Measurements from ENCODE around the gene FBXL4.

The FBXL4 gene

DNA sequence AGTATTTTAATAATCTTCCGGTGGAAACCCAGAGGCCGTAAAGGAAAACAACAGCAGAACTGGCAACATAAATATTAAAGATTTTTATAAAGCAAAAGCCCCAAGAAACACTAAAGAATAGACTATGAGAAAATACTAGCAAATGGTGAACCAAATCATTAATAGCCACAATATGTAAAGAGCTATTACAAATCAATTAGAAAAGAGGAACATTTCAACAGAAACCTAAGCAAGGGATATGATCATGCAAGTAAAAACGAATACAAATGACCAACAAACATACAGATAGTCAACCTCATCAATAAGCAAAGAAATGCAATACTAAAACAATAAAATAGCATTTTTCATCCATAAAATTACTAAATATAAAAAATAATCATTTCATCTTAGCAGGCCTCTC, 3.6 kb downstream of the FBXL4 start:
- CTCF ChIA-PET = no interaction called here
- TF ChIP-seq, protein P1, sequence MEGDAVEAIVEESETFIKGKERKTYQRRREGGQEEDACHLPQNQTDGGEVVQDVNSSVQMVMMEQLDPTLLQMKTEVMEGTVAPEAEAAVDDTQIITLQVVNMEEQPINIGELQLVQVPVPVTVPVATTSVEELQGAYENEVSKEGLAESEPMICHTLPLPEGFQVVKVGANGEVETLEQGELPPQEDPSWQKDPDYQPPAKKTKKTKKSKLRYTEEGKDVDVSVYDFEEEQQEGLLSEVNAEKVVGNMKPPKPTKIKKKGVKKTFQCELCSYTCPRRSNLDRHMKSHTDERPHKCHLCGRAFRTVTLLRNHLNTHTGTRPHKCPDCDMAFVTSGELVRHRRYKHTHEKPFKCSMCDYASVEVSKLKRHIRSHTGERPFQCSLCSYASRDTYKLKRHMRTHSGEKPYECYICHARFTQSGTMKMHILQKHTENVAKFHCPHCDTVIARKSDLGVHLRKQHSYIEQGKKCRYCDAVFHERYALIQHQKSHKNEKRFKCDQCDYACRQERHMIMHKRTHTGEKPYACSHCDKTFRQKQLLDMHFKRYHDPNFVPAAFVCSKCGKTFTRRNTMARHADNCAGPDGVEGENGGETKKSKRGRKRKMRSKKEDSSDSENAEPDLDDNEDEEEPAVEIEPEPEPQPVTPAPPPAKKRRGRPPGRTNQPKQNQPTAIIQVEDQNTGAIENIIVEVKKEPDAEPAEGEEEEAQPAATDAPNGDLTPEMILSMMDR (conservative IDR thresholded peaks at IDR 0.05; ENCODE audit: low read depth) = no peak
- no peak for DNase-seq (ENCODE audit: low spot score)
- no peak overlapping the region for H3K27ac ChIP-seq
- POLR2A ChIA-PET (ENCODE audit: low non-redundant PET) = no interaction called here

DNA sequence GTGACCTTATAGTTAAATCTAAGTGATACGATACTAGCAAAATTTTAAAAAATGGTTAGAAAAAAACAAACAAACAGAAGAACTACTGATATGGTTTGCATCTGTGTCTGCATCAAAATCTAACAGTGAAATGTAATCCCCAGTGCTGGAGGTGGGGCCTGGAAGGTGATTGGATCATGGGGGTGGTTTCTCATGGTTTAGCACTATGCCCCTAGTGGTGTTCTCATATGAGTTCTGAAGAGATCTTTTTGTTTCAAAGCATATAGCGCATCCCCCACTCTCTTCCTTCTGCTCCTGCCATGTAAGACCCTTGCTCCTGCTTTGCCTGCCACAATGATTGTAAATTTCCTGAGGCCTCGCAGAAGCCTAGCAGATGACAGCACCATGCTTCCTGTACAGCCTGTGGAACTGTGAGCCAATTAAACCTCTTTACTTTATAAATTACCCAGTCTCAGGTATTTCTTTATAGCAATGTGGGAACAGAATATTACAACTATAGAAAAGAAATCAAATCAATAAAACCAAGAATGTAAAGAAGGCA, 5.4 kb downstream of the FBXL4 start:
- no peak for DNase-seq (ENCODE audit: low spot score)
- TF ChIP-seq, protein P1 (conservative IDR thresholded peaks at IDR 0.05; ENCODE audit: low read depth) = no peak
- POLR2A ChIA-PET (ENCODE audit: low non-redundant PET) = no interaction called here
- CTCF ChIA-PET = no interaction called here
- no peak overlapping the region for H3K27ac ChIP-seq

DNA sequence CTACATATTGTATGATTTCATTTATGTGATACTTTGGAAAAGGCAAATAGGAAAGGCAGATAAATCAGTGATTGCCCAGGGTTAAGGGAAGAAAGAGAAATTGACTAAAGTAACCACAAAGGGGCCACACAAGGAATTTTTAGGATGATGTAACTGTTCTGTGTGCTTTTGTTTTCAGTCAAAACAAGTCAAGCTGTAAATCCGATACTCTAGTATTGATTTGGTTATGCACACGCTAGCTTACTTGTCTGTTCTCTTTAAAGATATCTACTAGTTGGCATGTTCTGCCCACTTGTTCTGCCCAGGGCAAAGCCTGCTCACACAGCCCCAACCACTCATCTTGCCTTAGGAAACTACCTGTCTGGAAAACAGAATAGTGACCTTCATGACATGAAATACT, 6.4 kb downstream of the FBXL4 start:
- DNase-seq (ENCODE audit: low spot score) = no peak
- H3K27ac ChIP-seq = no peak overlapping the region
- CTCF ChIA-PET = interaction anchor here (0.6 kb wide), 1 partner anchor 22 kb away, joined by 6 read pairs; no protein-coding TSS in a partner anchor
- POLR2A ChIA-PET (ENCODE audit: low non-redundant PET) = no interaction called here
- TF ChIP-seq, protein P1 (conservative IDR thresholded peaks at IDR 0.05; ENCODE audit: low read depth) = no peak

- CTCF ChIA-PET = interaction anchor here (0.7 kb wide), 1 partner anchor 1404 kb away, joined by 6 read pairs; no protein-coding TSS in a partner anchor
- TF ChIP-seq, protein P1 (conservative IDR thresholded peaks at IDR 0.05; ENCODE audit: low read depth) = no peak
- DNase-seq (ENCODE audit: low spot score) = no peak
- no peak overlapping the region for H3K27ac ChIP-seq
- POLR2A ChIA-PET (ENCODE audit: low non-redundant PET) = no interaction called here
These were observed 10.4 kb downstream of the FBXL4 start for GRCh38 chr6:98937351-98937750.

DNA sequence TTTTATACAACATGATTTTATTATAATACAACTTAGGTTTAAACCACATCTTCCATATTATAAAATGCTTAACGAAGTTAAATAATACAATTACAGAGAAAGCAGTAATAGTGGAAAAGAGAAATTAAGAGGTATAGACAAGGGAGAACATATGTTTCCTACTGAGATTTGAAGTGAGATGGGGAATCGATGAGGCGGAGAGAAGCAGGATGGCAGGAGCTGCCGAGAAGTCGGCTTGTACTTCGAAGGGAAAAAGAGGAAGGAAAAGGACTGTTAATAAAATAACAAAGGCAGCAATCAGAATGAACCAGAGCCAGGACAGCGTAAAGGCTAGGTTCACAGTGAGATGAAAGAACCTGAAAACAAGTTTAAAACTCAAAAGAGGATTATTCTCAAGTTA, 15.4 kb downstream of the FBXL4 start:
- TF ChIP-seq, protein P1 (conservative IDR thresholded peaks at IDR 0.05; ENCODE audit: low read depth) = no peak
- DNase-seq (ENCODE audit: low spot score) = no peak
- H3K27ac ChIP-seq = no peak overlapping the region
- ChIA-PET CTCF (no interaction called here), POLR2A (ENCODE audit: low non-redundant PET) (no interaction called here)

- no peak for DNase-seq (ENCODE audit: low spot score)
- no peak overlapping the region for H3K27ac ChIP-seq
- TF ChIP-seq, protein P1 (conservative IDR thresholded peaks at IDR 0.05; ENCODE audit: low read depth) = no peak
- ChIA-PET CTCF (interaction anchor here (0.9 kb wide), 1 partner anchor 9 kb away, joined by 5 read pairs; no protein-coding TSS in a partner anchor), POLR2A (ENCODE audit: low non-redundant PET) (no interaction called here)
These were observed 16.1 kb downstream of the FBXL4 start for GRCh38 chr6:98931696-98932095.

Data from RWPE1 (cell line).